Neural cell (in vitro differentiated cells): Measurements from ENCODE around the gene PLEKHG3. TPM values are rescaled to one million over a fixed set of nuclear protein-coding genes. Genes with fewer than 3 reads are reported as not detected.

ENCODE experiments used
- H2AFZ ChIP-seq: fragments of 200-600, 300-800 bp; sonication (generic), shearing (Covaris generic); 2 replicates; pipeline ENCODE4 v1.6.0; 2014; ENCODE audit warnings: low read depth, mild to moderate bottlenecking, antibody characterized with exemption, low read length, moderate library complexity
- H3F3A ChIP-seq: fragments of 200-600 bp; shearing (Covaris generic); 2 replicates; pipeline ENCODE4 v1.6.1; 2016; ENCODE audit warnings: mild to moderate bottlenecking, moderate library complexity, mixed read lengths, antibody characterized with exemption, low read length; ENCODE audit not compliant: insufficient read depth, poor library complexity, severe bottlenecking
- H3K27ac ChIP-seq: fragments of 200-600, 300-800 bp; sonication (generic), shearing (Covaris generic); 2 replicates; pipeline ENCODE4 v1.5.1; 2014; ENCODE audit warnings: mild to moderate bottlenecking, low read length, moderate library complexity
- H3K27me3 ChIP-seq: fragments of 300-800, 200-600 bp; sonication (generic), shearing (Covaris generic); 2 replicates; pipeline ENCODE4 v1.6.0; 2014; ENCODE audit warnings: mild to moderate bottlenecking, low read depth, low read length, moderate library complexity; ENCODE audit not compliant: insufficient read depth
- H3K36me3 ChIP-seq: fragments of 300-800, 200-600 bp; sonication (generic), shearing (Covaris generic); 2 replicates; pipeline ENCODE4 v1.5.1; 2014; ENCODE audit warnings: mild to moderate bottlenecking, antibody characterized with exemption, low read length, moderate library complexity; ENCODE audit not compliant: insufficient read depth
- H3K4me2 ChIP-seq: fragments of 300-800, 200-600 bp; sonication (generic), shearing (Covaris generic); 2 replicates; pipeline ENCODE4 v1.6.0; 2014; ENCODE audit warnings: mild to moderate bottlenecking, low read length
- H3K4me3 ChIP-seq: fragments of 300-800, 200-600 bp; sonication (generic), shearing (Covaris generic); 2 replicates; pipeline ENCODE4 v1.5.1; 2014; ENCODE audit warnings: mild to moderate bottlenecking, low read length, moderate library complexity
- H3K79me2 ChIP-seq: fragments of 200-600 bp; shearing (Covaris generic); replicated peaks from 2 replicates; pipeline ENCODE4 v1.6.0; 2014; ENCODE audit warnings: mild to moderate bottlenecking, low read length, moderate library complexity; ENCODE audit not compliant: insufficient read depth
- H3K9ac ChIP-seq: fragments of 300-800, 200-600 bp; sonication (generic), shearing (Covaris generic); 2 replicates; pipeline ENCODE4 v1.6.1; 2016; ENCODE audit warnings: mild to moderate bottlenecking, low read length, mixed read lengths
- H3K9me2 ChIP-seq: fragments of 200-600 bp; shearing (Covaris generic); 2 replicates; pipeline ENCODE4 v1.6.1; 2016; ENCODE audit warnings: mild to moderate bottlenecking, low read length, mixed read lengths; ENCODE audit not compliant: insufficient read depth
- H3K9me3 ChIP-seq: fragments of 200-600, 300-800 bp; sonication (generic), shearing (Covaris generic); 2 replicates; pipeline ENCODE4 v1.6.1; 2016; ENCODE audit warnings: mild to moderate bottlenecking, mixed run types, low read length, moderate library complexity, mixed read lengths
- H4K20me1 ChIP-seq: fragments of 200-600 bp; shearing (Covaris generic); 2 replicates; pipeline ENCODE4 v1.6.1; 2016; ENCODE audit warnings: mild to moderate bottlenecking, mixed run types; ENCODE audit not compliant: insufficient read depth
- EP300 ChIP-seq: fragments of 450-650 bp; conservative IDR thresholded peaks from 2 replicates; pipeline ENCODE4 v1.6.1; 2014; ENCODE audit warnings: antibody characterized with exemption, mild to moderate bottlenecking, moderate library complexity; ENCODE audit not compliant: poor library complexity, severe bottlenecking
- EZH2 ChIP-seq: fragments of 200-600, 300-800 bp; shearing (Covaris generic), sonication (generic); IDR thresholded peaks from 2 replicates; pipeline ENCODE4 v1.6.1; 2014; ENCODE audit warnings: antibody characterized with exemption, low read length, borderline replicate concordance, mild to moderate bottlenecking; ENCODE audit not compliant: insufficient read depth, poor library complexity, severe bottlenecking
- MXI1 ChIP-seq: fragments of 450-650 bp; conservative IDR thresholded peaks from 2 replicates; pipeline ENCODE4 v1.6.1; 2014; ENCODE audit warnings: antibody characterized with exemption, mild to moderate bottlenecking; ENCODE audit not compliant: poor library complexity, severe bottlenecking
- POLR2AphosphoS5 ChIP-seq: IDR thresholded peaks from 2 replicates; pipeline ENCODE4 v1.6.1; 2012
- RAD21 ChIP-seq: fragments of 450-650 bp; conservative IDR thresholded peaks from 2 replicates; pipeline ENCODE4 v1.6.1; 2014; ENCODE audit warnings: antibody characterized with exemption, mild to moderate bottlenecking, moderate library complexity
- SMC3 ChIP-seq: fragments of 450-650 bp; conservative IDR thresholded peaks from 2 replicates; pipeline ENCODE4 v1.6.1; 2014; ENCODE audit warnings: antibody characterized with exemption, mild to moderate bottlenecking, moderate library complexity; ENCODE audit not compliant: poor library complexity
- TAF1 ChIP-seq: IDR thresholded peaks from 2 replicates; pipeline ENCODE4 v1.6.1; 2012; ENCODE audit warnings: low read depth
- polyA plus RNA-seq: library from polyadenylated mRNA; depleted of rRNA; stranded (reverse); fragments of >200 nt; gene quantifications from 2 replicates; pipeline ENCODE4 v1.2.3, GENCODE V29; 2014
- TF ChIP-seq, protein P1 (sequence below): fragments of 450-650 bp; IDR thresholded peaks from 2 replicates; pipeline ENCODE4 v1.5.1; 2014; ENCODE audit warnings: antibody characterized with exemption, mild to moderate bottlenecking, moderate library complexity; ENCODE audit not compliant: poor library complexity, severe bottlenecking
- TF ChIP-seq, protein P2 (sequence below): IDR thresholded peaks from 2 replicates; pipeline ENCODE4 v1.6.1; 2012; ENCODE audit warnings: borderline replicate concordance

PLEKHG3 gene
- polyA plus RNA-seq, 1 donor from 2014 or later: 15.8 TPM

DNA sequence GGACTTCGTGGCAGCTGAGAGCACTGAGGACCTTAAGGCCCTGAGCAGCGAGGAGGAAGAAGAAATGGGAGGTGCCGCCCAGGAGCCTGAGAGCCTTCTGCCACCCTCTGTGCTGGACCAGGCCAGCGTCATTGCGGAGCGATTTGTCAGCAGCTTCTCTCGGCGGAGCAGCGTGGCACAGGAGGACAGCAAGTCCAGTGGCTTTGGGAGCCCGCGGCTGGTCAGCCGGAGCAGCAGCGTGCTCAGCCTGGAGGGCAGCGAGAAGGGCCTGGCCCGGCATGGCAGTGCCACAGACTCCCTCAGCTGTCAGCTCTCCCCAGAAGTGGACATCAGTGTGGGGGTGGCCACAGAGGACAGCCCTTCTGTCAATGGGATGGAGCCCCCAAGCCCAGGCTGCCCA is 37.0 kb downstream of the PLEKHG3 start:
- Histone ChIP-seq H3K27me3 (no peaks in the 10 kb centered on the region), H3K4me3 (no peak overlapping the region), H3K9me3 (no peaks in the 10 kb centered on the region), H3K9ac (no peak overlapping the region), H3K9me2 (no peaks in the 10 kb centered on the region), H3K4me2 (no peak overlapping the region), H4K20me1 (no peaks in the 10 kb centered on the region), H3K36me3 (no peaks in the 10 kb centered on the region), H2AFZ (no peak overlapping the region), H3K79me2 (no peaks in the 10 kb centered on the region), H3F3A (no peaks in the 10 kb centered on the region), H3K27ac (no peak overlapping the region)
- TF ChIP-seq EP300: no peak
- TF ChIP-seq, protein P1, sequence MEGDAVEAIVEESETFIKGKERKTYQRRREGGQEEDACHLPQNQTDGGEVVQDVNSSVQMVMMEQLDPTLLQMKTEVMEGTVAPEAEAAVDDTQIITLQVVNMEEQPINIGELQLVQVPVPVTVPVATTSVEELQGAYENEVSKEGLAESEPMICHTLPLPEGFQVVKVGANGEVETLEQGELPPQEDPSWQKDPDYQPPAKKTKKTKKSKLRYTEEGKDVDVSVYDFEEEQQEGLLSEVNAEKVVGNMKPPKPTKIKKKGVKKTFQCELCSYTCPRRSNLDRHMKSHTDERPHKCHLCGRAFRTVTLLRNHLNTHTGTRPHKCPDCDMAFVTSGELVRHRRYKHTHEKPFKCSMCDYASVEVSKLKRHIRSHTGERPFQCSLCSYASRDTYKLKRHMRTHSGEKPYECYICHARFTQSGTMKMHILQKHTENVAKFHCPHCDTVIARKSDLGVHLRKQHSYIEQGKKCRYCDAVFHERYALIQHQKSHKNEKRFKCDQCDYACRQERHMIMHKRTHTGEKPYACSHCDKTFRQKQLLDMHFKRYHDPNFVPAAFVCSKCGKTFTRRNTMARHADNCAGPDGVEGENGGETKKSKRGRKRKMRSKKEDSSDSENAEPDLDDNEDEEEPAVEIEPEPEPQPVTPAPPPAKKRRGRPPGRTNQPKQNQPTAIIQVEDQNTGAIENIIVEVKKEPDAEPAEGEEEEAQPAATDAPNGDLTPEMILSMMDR: no peak
- no peak for TF ChIP-seq MXI1
- TF ChIP-seq, protein P2, sequence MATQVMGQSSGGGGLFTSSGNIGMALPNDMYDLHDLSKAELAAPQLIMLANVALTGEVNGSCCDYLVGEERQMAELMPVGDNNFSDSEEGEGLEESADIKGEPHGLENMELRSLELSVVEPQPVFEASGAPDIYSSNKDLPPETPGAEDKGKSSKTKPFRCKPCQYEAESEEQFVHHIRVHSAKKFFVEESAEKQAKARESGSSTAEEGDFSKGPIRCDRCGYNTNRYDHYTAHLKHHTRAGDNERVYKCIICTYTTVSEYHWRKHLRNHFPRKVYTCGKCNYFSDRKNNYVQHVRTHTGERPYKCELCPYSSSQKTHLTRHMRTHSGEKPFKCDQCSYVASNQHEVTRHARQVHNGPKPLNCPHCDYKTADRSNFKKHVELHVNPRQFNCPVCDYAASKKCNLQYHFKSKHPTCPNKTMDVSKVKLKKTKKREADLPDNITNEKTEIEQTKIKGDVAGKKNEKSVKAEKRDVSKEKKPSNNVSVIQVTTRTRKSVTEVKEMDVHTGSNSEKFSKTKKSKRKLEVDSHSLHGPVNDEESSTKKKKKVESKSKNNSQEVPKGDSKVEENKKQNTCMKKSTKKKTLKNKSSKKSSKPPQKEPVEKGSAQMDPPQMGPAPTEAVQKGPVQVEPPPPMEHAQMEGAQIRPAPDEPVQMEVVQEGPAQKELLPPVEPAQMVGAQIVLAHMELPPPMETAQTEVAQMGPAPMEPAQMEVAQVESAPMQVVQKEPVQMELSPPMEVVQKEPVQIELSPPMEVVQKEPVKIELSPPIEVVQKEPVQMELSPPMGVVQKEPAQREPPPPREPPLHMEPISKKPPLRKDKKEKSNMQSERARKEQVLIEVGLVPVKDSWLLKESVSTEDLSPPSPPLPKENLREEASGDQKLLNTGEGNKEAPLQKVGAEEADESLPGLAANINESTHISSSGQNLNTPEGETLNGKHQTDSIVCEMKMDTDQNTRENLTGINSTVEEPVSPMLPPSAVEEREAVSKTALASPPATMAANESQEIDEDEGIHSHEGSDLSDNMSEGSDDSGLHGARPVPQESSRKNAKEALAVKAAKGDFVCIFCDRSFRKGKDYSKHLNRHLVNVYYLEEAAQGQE: no peak
- no peak for TF ChIP-seq EZH2
- no peak for TF ChIP-seq RAD21
- no peak for TF ChIP-seq POLR2AphosphoS5
- no peak for TF ChIP-seq SMC3
- no peak for TF ChIP-seq TAF1

DNA sequence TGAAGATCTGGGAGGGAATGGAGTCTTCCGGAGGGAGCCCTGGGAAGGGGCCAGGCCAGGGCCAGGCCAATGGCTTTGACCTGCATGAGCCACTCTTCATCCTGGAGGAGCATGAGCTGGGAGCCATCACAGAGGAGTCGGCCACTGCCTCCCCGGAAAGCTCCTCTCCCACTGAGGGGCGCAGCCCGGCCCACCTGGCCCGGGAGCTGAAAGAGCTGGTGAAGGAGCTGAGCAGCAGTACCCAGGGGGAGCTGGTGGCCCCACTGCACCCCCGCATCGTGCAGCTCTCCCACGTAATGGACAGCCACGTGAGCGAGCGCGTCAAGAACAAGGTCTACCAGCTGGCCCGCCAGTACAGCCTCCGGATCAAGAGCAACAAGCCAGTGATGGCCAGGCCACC is 37.7 kb downstream of the PLEKHG3 start:
- no peaks in the 10 kb centered on the region for H3K79me2 ChIP-seq
- no peak overlapping the region for H3K27ac ChIP-seq

More for the DNA sequence above, 37.7 kb downstream of the PLEKHG3 start:
- H4K20me1 ChIP-seq: no peaks in the 10 kb centered on the region
- no peak overlapping the region for H3K9ac ChIP-seq
- H3K4me2 ChIP-seq: no peak overlapping the region
- no peaks in the 10 kb centered on the region for H3K9me2 ChIP-seq
- H3K4me3 ChIP-seq: no peak overlapping the region
- H3K27me3 ChIP-seq: no peaks in the 10 kb centered on the region
- no peaks in the 10 kb centered on the region for H3K9me3 ChIP-seq
- no peaks in the 10 kb centered on the region for H3K36me3 ChIP-seq
- TF ChIP-seq, protein P1: no peak
- TF ChIP-seq RAD21 (no peak), SMC3 (no peak), MXI1 (no peak), TAF1 (no peak), EZH2 (no peak)
- TF ChIP-seq, protein P2: no peak
- H2AFZ ChIP-seq: no peak overlapping the region
- no peaks in the 10 kb centered on the region for H3F3A ChIP-seq
